Duodenal mucosa (tissue), 2 donors: Measurements from ENCODE around the gene MUC4.

Experiments
- H3K27ac ChIP-seq: one replicate; pipeline ENCODE4 v1.7.0; 2013; ENCODE audit warnings: low read depth, low read length
- H3K27me3 ChIP-seq, 2 donors: one replicate each; pipeline ENCODE4 v1.7.0; 2013; ENCODE audit warnings: low read length in 2 of 2, control low read depth in 1 of 2; ENCODE audit not compliant: insufficient read depth in 2 of 2, control insufficient read depth in 1 of 2
- H3K36me3 ChIP-seq, 2 donors: one replicate each; pipeline ENCODE4 v1.7.0; 2013; ENCODE audit warnings: low read length in 2 of 2, control low read depth in 1 of 2; ENCODE audit not compliant: insufficient read depth in 2 of 2, control insufficient read depth in 1 of 2
- H3K4me1 ChIP-seq, 2 donors: one replicate each; pipeline ENCODE4 v1.7.0; 2013; ENCODE audit warnings: low read length in 2 of 2, control low read depth in 1 of 2; ENCODE audit not compliant: insufficient read depth in 2 of 2, control insufficient read depth in 1 of 2
- H3K4me3 ChIP-seq, 2 donors: one replicate each; pipeline ENCODE4 v1.7.0; 2013; ENCODE audit warnings: low read length in 2 of 2, low read depth in 1 of 2
- H3K9ac ChIP-seq, 2 donors: one replicate each; pipeline ENCODE4 v1.7.0; 2013; ENCODE audit warnings: low read length in 2 of 2, low read depth in 1 of 2
- H3K9me3 ChIP-seq, 2 donors: one replicate each; pipeline ENCODE4 v1.7.0; 2013; ENCODE audit warnings: low read length in 2 of 2, control low read depth in 1 of 2; ENCODE audit not compliant: control insufficient read depth in 1 of 2

MUC4 gene

GRCh38 chr3:195762611-195763010 lies 49.1 kb downstream of the MUC4 start:
- Histone ChIP-seq H3K4me3 (no peak overlapping the region), H3K27me3 (peaks cover 11% of the 10 kb centered on the region in 2 donors), H3K27ac (no peak overlapping the region), H3K9me3 (no peaks in the 10 kb centered on the region), H3K36me3 (no peaks in the 10 kb centered on the region), H3K9ac (no peak overlapping the region), H3K4me1 (peaks cover 0 to 2% of the 10 kb centered on the region in 2 donors)

GRCh38 chr3:195762249-195762585 lies 49.5 kb downstream of the MUC4 start:
- Histone ChIP-seq H3K9ac (no peak overlapping the region), H3K4me1 (peaks cover 0 to 5% of the 10 kb centered on the region in 2 donors), H3K9me3 (no peaks in the 10 kb centered on the region), H3K36me3 (no peaks in the 10 kb centered on the region), H3K27ac (no peak overlapping the region), H3K4me3 (no peak overlapping the region), H3K27me3 (peaks cover 11 to 14% of the 10 kb centered on the region in 2 donors)

GRCh38 chr3:195761567-195762248 lies 50.0 kb downstream of the MUC4 start:
- no peaks in the 10 kb centered on the region for H3K9me3 ChIP-seq
- H3K36me3 ChIP-seq, result no peaks in the 10 kb centered on the region
- peaks cover 11 to 17% of the 10 kb centered on the region in 2 donors for H3K27me3 ChIP-seq
- H3K27ac ChIP-seq, result no peak overlapping the region
- no peak overlapping the region for H3K9ac ChIP-seq
- H3K4me3 ChIP-seq, result no peak overlapping the region
- H3K4me1 ChIP-seq, result peaks cover 0 to 5% of the 10 kb centered on the region in 2 donors

GRCh38 chr3:195761123-195761566 lies 50.6 kb downstream of the MUC4 start:
- Histone ChIP-seq H3K4me1 (peaks cover 0 to 5% of the 10 kb centered on the region in 2 donors), H3K27ac (no peak overlapping the region), H3K4me3 (no peak overlapping the region), H3K9me3 (no peaks in the 10 kb centered on the region), H3K36me3 (no peaks in the 10 kb centered on the region), H3K27me3 (peaks cover 11 to 17% of the 10 kb centered on the region in 2 donors), H3K9ac (no peak overlapping the region)

- Histone ChIP-seq H3K27me3 (peaks cover 11 to 17% of the 10 kb centered on the region in 2 donors), H3K4me1 (peaks cover 0 to 5% of the 10 kb centered on the region in 2 donors), H3K27ac (no peak overlapping the region), H3K4me3 (no peak overlapping the region), H3K9ac (no peak overlapping the region), H3K36me3 (no peaks in the 10 kb centered on the region), H3K9me3 (no peaks in the 10 kb centered on the region)
Measured at GRCh38 chr3:195760345-195761122, 51.2 kb downstream of the MUC4 start.

- Histone ChIP-seq H3K36me3 (no peaks in the 10 kb centered on the region), H3K4me1 (peaks cover 0 to 5% of the 10 kb centered on the region in 2 donors), H3K9ac (no peak overlapping the region), H3K27me3 (peaks cover 11 to 17% of the 10 kb centered on the region in 2 donors), H3K9me3 (no peaks in the 10 kb centered on the region), H3K27ac (no peak overlapping the region), H3K4me3 (no peak overlapping the region)
Measured at GRCh38 chr3:195758721-195759353, 52.9 kb downstream of the MUC4 start.

- no peak overlapping the region for H3K9ac ChIP-seq
- no peaks in the 10 kb centered on the region for H3K9me3 ChIP-seq
- peaks cover 0 to 5% of the 10 kb centered on the region in 2 donors for H3K4me1 ChIP-seq
- H3K27me3 ChIP-seq, result peaks cover 11 to 17% of the 10 kb centered on the region in 2 donors
- H3K36me3 ChIP-seq, result no peaks in the 10 kb centered on the region
- no peak overlapping the region for H3K27ac ChIP-seq
- no peak overlapping the region for H3K4me3 ChIP-seq
Measured at GRCh38 chr3:195757827-195758226, 53.9 kb downstream of the MUC4 start.

GRCh38 chr3:195757438-195757770 lies 54.3 kb downstream of the MUC4 start:
- H3K36me3 ChIP-seq, result no peaks in the 10 kb centered on the region
- peaks cover 0 to 5% of the 10 kb centered on the region in 2 donors for H3K4me1 ChIP-seq
- no peaks in the 10 kb centered on the region for H3K9me3 ChIP-seq
- H3K9ac ChIP-seq, result no peak overlapping the region
- H3K27me3 ChIP-seq, result peaks cover 11 to 17% of the 10 kb centered on the region in 2 donors
- H3K27ac ChIP-seq, result no peak overlapping the region
- no peak overlapping the region for H3K4me3 ChIP-seq

- Histone ChIP-seq H3K9ac (no peak overlapping the region), H3K4me3 (no peak overlapping the region), H3K4me1 (peaks cover 0 to 5% of the 10 kb centered on the region in 2 donors), H3K27ac (no peak overlapping the region), H3K27me3 (peaks cover 11 to 17% of the 10 kb centered on the region in 2 donors), H3K36me3 (no peaks in the 10 kb centered on the region), H3K9me3 (no peaks in the 10 kb centered on the region)
Measured at GRCh38 chr3:195755791-195756676, 55.7 kb downstream of the MUC4 start.
